Measurements from ENCODE around the gene GBP3.
A peak's percentile ranks its signal among the peaks of the same experiment; 100 is the strongest.
"Not testable (repeated sequence)": the region's sequence is repeated elsewhere in the genome, so short reads cannot be mapped to it uniquely, and the experiment has no call there.

The GBP3 gene

GRCh38 chr1:88985032-88985431 is 37.6 kb downstream of the GBP3 start:
- Histone ChIP-seq H3K36me3 (replicated peaks) (peaks cover 8% of the 10 kb centered on the region), H3K27ac (peak overlapping the region; percentile 69), H3K27me3 (replicated peaks) (no peaks in the 10 kb centered on the region), H3K4me3 (ENCODE audit: low read depth, low read length) (no peak overlapping the region)
- TF ChIP-seq CTCF (IDR thresholded peaks at IDR 0.05; ENCODE audit: low read depth, low read length, missing control alignments), result no peak
- in situ Hi-C loops (cut with HindIII; ENCODE audit: low pct_ligation_motif_present, low sequenced_read_pairs), result no loop called here
- peak; percentile 88 for DNase-seq

- no peak overlapping the region for H3K4me3 ChIP-seq (ENCODE audit: low read depth, low read length)
- no peaks in the 10 kb centered on the region for H3K27me3 ChIP-seq (replicated peaks)
- peaks cover 8% of the 10 kb centered on the region for H3K36me3 ChIP-seq (replicated peaks)
- no peak for DNase-seq
- no peak for TF ChIP-seq CTCF (IDR thresholded peaks at IDR 0.05; ENCODE audit: low read depth, low read length, missing control alignments)
- in situ Hi-C loops (cut with HindIII; ENCODE audit: low pct_ligation_motif_present, low sequenced_read_pairs), result no loop called here
- peak overlapping the region; percentile 69 for H3K27ac ChIP-seq
Observed at GRCh38 chr1:88984569-88984968, 38.1 kb downstream of the GBP3 start.

GRCh38 chr1:88983791-88984559 is 38.7 kb downstream of the GBP3 start:
- Histone ChIP-seq H3K27ac (peak overlapping the region; percentile 69), H3K4me3 (ENCODE audit: low read depth, low read length) (no peak overlapping the region), H3K27me3 (replicated peaks) (no peaks in the 10 kb centered on the region), H3K36me3 (replicated peaks) (peaks cover 8% of the 10 kb centered on the region)
- in situ Hi-C loops (cut with HindIII; ENCODE audit: low pct_ligation_motif_present, low sequenced_read_pairs), result no loop called here
- DNase-seq, result peak; percentile 19
- TF ChIP-seq CTCF (IDR thresholded peaks at IDR 0.05; ENCODE audit: low read depth, low read length, missing control alignments), result peak; percentile 48

GRCh38 chr1:88982055-88982454 is 40.6 kb downstream of the GBP3 start:
- TF ChIP-seq CTCF (IDR thresholded peaks at IDR 0.05; ENCODE audit: low read depth, low read length, missing control alignments), result no peak
- Histone ChIP-seq H3K36me3 (replicated peaks) (peaks cover 8% of the 10 kb centered on the region), H3K27me3 (replicated peaks) (no peaks in the 10 kb centered on the region), H3K4me3 (ENCODE audit: low read depth, low read length) (no peak overlapping the region), H3K27ac (no peak overlapping the region)
- peak; percentile 12 for DNase-seq
- in situ Hi-C loops (cut with HindIII; ENCODE audit: low pct_ligation_motif_present, low sequenced_read_pairs), result no loop called here

- in situ Hi-C loops (cut with HindIII; ENCODE audit: low pct_ligation_motif_present, low sequenced_read_pairs); H3K27ac ChIP-seq: not testable (repeated sequence)
Observed at GRCh38 chr1:88981506-88981905, 41.2 kb downstream of the GBP3 start.

GRCh38 chr1:88980870-88981269 is 41.8 kb downstream of the GBP3 start:
- in situ Hi-C loops (cut with HindIII; ENCODE audit: low pct_ligation_motif_present, low sequenced_read_pairs), result no loop called here
- H3K27me3 ChIP-seq (replicated peaks), result no peaks in the 10 kb centered on the region
- no peak overlapping the region for H3K4me3 ChIP-seq (ENCODE audit: low read depth, low read length)
- no peak for TF ChIP-seq CTCF (IDR thresholded peaks at IDR 0.05; ENCODE audit: low read depth, low read length, missing control alignments)
- peaks cover 8% of the 10 kb centered on the region for H3K36me3 ChIP-seq (replicated peaks)
- no peak overlapping the region for H3K27ac ChIP-seq
- DNase-seq, result no peak

More at GRCh38 chr1:88981506-88981905, 41.2 kb downstream of the GBP3 start:
- H3K4me3 ChIP-seq (ENCODE audit: low read depth, low read length); DNase-seq; H3K27me3 ChIP-seq (replicated peaks); H3K36me3 ChIP-seq (replicated peaks): not testable (repeated sequence)

Measured in brain microvascular endothelial cell (primary cell).